Right renal cortex interstitium (tissue), 3 donors: ENCODE results near the gene TOLLIP. TPM values are rescaled to one million over a fixed set of nuclear protein-coding genes. Genes with fewer than 3 reads are reported as not detected.

Experiments used
- DNase-seq, 3 donors: peaks; one replicate each; pipeline ENCODE4 v3.0.0-alpha.2; 2013; ENCODE audit warnings: low read depth in 3 of 3, low spot score in 2 of 3
- polyA plus RNA-seq, 3 donors: library from polyadenylated mRNA; unstranded; fragments of 120-200 nt; gene quantifications; one replicate each; pipeline ENCODE4 v1.2.1, GENCODE V29; 2013; ENCODE audit not compliant: insufficient read length in 3 of 3

TOLLIP gene
- polyA plus RNA-seq, 3 donors, result 31.3 to 41.5 (median 36.0) TPM

- no peak for DNase-seq
These were observed 24.1 kb downstream of the TOLLIP start for GRCh38 chr11:1285316-1285744.

GRCh38 chr11:1283906-1284305 is 25.5 kb downstream of the TOLLIP start:
- no peak for DNase-seq

- DNase-seq, result no peak
These were observed 26.3 kb downstream of the TOLLIP start for GRCh38 chr11:1283091-1283511.

GRCh38 chr11:1281974-1282365 is 27.5 kb downstream of the TOLLIP start:
- DNase-seq, result no peak

GRCh38 chr11:1281326-1281973 is 28.0 kb downstream of the TOLLIP start:
- DNase-seq, result no peak

GRCh38 chr11:1280116-1281035 is 29.1 kb downstream of the TOLLIP start:
- no peak for DNase-seq

GRCh38 chr11:1279674-1280055 is 29.8 kb downstream of the TOLLIP start:
- DNase-seq, result no peak

GRCh38 chr11:1278766-1279673 is 30.4 kb downstream of the TOLLIP start:
- no peak for DNase-seq

GRCh38 chr11:1277936-1278512 is 31.4 kb downstream of the TOLLIP start:
- DNase-seq, result no peak

- no peak for DNase-seq
These were observed 32.4 kb downstream of the TOLLIP start for GRCh38 chr11:1276866-1277615.

GRCh38 chr11:1276041-1276790 is 33.2 kb downstream of the TOLLIP start:
- DNase-seq, result no peak

- no peak for DNase-seq
These were observed 34.4 kb downstream of the TOLLIP start for GRCh38 chr11:1275021-1275420.

- no peak for DNase-seq
These were observed 34.9 kb downstream of the TOLLIP start for GRCh38 chr11:1274501-1274900.

GRCh38 chr11:1272531-1272930 is 36.9 kb downstream of the TOLLIP start:
- DNase-seq, result no peak

GRCh38 chr11:1271927-1272326 is 37.5 kb downstream of the TOLLIP start:
- no peak for DNase-seq

GRCh38 chr11:1271406-1271805 is 38.0 kb downstream of the TOLLIP start:
- DNase-seq, result no peak

GRCh38 chr11:1271002-1271401 is 38.4 kb downstream of the TOLLIP start:
- DNase-seq, result no peak

- DNase-seq, result no peak
These were observed 39.0 kb downstream of the TOLLIP start for GRCh38 chr11:1270476-1270875.

- DNase-seq, result no peak
These were observed 39.5 kb downstream of the TOLLIP start for GRCh38 chr11:1269957-1270356.
